ENCODE data around the gene ISOC2.

The ISOC2 gene

DNA sequence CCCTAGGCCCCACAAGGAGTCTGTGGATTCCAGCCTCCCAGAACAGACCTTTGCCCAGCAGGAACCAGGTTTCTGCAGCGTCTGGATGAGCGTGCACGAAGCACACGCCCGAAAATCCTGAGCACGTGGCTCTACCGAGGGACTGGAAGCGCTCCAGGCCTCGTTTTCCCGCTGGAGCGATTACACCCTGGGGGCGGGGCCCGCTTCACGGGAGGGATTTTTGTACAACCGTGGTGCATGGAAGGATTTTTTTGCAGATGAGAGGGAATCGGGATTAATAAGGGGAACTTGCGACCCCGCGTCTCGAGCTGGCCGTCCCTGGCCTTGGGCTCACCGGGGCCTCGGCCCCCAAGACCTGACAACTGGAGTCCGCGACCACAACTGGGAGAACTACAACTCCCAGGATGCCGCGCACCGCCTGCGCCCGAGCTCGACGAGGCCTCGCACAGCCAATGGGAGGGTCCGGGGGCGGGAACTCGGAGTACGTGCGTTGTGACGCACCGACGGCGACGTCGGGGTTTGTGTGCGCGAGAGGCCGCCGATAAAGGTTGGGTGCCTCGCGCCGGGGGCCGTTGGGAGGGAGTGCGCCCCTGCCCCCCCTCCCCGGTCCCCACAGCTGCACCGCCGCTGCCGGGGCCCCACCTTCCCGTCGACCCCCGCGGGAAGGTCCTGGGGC lies 14.8 kb upstream of the ISOC2 start, which contains the start of gene ZNF628:
Gene ZNF628 (plus strand): TSS at position 518 of the 676 bp plus-strand sequence. CDS start 3,294 bp downstream, outside the sequence.
- DNase-seq: peak; percentile 97

DNA sequence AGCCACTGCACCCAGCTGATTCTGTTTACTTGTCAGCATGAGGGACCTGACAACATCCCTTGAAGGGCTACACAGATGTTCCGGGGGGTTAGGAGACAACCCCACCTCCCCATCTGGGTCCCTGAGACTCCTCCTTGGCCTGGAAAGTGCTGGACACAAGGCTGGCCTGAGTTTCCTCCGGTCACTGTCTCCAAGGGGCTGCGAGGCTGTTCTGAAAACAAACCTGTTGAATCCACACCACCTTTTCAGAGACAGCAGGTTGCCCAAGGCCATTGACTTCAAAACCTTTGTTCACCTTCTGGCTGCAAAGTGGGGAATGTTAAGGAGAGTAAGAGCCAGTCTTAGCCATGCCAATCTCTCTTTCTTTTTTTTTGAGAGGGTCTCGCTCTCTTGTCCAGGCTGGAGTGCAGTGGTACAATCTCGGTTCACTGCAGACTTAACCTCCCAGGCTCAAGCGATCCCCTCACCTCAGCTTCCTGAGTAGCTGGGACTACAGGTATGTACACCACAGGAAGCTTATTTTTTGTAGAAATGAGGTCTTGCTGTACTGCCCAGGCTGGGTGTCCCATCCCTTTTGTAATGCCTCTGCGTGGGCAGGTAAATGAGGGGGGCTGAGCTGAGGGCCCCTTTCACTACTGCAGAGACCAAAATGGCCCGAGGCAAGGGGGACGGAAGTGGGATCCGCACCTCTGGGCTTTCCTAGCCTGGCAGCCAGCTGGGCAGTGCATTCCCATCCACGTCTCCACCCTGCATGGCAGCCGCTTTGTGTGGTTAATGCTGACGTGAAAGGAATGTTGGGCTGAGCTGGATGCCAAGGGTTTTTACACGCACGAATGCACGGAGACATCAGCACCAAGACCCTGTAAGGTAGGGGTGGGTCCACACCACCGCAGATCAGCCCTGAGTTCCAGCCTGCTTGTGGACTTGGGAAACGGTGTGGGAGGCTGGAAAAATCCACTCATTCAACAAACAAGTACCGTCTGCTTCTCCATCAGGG lies 13.1 kb upstream of the ISOC2 start:
- no peak for DNase-seq

DNA sequence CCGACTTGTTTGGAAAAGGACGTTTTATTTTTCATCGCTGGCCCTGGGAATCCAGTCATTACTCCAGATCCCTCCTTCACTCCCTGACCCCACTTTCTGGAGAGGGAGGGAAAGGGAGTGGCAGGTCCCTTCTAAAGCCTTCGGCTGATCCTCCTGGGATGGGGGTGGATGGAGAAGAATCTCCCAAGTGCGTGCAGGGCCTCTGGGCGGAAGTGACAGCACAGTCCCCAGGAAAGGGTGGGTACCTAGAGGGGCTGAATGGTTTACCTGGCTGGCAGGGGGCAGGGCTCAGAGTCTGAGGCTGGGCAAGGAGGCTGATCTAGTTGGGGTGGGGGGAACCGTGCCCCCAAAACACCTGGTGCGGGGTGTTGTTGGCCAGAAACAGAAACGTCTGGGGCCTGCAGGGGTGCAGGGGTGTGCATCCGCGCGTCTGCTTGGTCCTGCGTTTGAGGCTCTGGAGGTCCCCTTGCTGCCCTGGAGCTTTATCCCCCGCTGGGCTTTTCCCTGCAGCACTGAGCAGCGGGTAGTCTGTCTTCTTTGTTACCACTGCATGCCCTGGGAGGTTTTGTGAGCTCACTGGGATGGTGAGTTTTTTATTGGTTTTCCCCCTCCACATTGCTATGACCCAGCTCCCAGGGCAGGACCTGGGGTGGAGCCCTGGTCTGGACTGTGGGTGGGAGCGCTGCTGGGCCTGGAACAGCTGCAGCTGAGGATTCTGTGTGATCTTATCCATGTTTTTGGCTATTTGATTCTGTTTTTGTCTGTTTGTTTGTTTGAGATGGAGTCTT lies 12.0 kb upstream of the ISOC2 start:
- DNase-seq: no peak

DNA sequence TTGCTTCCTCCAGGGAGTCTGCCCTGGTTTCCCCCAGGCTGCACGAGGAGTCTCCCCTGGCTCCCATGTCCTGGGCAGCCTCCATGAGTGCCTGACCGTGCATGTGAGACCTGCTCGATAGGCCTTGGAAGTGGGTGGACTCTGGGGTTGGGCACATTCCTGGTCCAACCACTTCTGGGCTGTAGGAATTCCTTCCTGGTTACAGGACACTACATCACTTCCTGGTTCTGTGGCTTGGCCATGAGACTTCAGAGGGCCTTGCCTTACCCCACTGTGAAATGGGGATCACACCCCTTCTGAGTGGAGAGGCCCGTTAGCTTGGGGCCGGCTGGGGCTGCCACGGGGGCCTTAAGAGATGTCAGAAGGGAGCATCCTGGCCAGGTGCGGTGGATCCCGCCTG lies 11.0 kb upstream of the ISOC2 start:
- DNase-seq: no peak

DNA sequence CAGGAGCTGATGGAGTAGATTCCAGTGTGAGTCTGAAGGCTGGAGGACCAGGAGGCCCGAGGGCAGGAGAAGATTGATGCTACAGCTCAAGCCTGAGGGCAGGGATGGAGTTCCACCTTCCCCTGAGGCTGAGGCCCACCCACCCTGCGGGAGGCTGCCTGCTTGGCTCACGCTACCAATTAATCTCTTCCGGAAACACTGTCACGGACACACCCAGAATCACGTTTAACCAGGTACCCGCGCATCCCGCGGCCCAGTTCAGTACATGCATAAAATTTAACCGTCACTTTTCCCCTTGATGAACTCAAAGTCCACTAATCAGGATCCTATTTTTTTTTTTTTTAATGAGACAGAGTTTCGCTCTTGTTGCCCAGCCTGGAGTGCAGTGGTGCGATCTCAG lies 9.8 kb upstream of the ISOC2 start:
- no peak for DNase-seq

DNA sequence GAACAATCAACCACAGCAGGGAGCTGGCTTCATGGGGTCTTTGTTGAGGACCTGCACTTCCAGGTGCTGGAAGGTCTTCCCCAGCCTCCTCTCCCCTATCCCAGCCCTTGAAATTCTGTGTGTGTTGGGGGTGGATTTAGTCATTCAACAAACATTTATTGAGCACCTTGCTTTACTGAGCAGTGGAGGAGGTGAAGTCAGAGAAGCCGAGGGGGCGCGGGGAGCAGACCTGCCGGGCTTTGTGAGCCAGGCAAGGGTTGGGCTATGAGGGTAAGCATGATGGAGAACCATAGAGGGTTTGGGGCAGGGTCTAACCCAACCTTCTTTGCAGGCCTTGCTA lies 6.6 kb upstream of the ISOC2 start:
- no peak for DNase-seq

DNA sequence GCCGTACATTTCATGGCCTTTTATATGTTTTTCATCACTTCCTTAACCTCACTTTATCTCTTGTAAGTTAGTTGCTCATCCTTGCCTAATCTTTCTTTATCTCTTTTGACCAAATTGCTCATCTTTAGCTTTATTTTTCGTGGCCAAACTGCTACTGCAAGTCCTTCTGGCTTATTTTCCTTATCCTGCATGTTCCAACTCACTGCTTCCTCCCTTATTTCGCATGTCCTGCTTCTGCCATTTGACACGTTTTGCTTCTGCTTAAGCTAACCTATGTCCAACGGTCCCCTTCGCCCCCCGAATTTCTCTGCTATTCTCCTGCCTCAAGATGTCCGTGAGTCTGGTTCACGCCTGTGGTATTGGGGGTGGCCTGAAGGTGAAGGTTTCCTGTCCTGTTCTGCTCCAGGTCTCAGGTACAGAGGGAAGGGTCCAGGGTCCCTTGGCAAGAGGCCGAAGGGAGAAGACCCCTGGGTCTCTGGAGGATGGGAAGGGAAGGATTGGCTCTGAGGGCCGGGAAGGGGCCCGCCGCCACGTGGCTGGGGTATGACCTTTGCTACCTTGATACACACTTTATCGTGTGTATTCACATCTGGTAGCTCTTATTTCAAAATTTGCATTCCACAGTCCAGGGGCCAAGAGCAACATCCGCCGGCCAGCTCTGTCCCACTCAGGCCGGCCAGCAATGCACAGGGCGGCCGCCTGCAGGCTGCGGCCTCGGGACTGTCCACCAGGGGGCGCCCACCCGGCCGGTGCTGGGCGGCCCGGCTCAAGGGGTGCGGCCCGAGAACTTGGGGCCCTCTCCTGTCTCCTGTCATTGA lies 6.0 kb upstream of the ISOC2 start:
- no peak for DNase-seq

DNA sequence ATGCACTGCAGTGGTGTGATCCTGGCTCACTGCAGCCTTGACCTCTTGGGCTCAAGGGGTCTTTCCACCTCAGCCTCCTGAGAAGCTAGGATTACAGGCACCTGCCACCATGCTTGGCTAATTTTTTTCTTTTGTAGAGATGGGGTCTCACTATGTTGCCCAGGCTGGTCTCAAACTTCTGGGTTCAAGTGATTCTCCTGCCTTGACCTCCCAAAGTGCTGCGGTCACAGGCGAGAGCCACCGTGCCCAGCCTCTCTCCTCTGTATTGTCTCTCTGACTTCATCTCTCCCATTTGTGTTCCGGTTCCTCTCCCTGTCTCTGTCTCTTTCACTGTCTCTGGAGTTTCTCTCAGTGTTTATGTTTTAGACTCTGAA lies 4.8 kb upstream of the ISOC2 start:
- DNase-seq: no peak

DNA sequence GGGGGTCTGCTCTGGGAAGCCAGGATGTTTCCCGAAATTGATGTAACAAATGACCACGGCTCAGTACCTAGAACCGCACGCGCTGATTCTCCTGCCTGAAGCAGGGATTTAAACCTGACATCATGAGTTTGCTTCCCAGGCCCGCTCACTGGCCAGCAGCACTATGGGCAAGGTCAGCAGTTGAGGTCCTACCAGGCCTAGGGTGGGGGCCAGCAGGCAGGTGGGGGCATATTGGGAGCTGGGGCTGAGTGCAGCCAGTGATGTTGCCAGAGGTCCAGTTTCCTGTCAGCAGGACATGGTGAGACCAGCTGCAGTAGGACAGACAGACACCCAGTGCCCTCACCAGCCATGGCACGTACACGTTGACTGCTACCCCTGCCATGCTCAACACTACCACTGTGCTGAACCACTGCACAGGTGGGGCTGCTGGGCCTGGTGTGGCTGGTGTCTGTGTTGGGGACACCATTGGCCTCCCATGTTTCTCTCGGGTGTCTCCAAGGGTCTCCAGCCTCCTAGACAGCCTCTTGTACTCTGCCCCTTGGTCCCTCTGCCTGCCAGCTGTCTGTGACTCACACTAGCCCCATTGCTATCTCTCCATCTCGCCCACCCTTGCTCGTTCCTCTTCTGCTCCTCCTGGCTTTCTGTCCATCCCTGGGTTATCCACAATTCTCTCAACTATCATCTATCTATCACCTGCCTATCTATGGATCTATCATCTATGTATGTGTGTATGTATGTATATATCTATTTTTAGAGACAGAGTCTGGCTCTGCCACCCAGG lies 4.2 kb upstream of the ISOC2 start:
- no peak for DNase-seq

DNA sequence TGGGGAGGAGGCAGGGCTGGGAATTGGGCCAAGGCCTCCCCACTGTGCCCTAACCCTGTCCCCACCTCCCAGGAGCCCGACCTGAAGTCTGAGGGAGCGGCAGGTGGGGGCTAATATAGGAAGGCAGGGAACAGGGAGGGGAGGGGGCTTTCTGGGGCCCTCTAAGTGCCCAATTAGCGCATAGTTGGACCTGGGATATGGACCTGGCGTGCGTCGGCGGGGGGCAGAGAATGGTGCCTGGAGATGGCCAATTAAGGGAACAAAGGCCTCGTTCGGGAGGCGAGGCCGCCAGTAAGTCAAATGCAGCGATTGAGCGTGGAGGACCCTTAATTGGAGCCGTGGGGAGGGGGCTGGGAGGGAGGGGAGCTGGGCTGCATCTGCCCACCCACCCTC lies 3.2 kb upstream of the ISOC2 start, which contains the start of gene C19orf85:
Gene C19orf85 (minus strand): TSS at position 90 of the 393 bp plus-strand sequence. CDS start 197 bp downstream, outside the sequence.
- no peak for DNase-seq

DNA sequence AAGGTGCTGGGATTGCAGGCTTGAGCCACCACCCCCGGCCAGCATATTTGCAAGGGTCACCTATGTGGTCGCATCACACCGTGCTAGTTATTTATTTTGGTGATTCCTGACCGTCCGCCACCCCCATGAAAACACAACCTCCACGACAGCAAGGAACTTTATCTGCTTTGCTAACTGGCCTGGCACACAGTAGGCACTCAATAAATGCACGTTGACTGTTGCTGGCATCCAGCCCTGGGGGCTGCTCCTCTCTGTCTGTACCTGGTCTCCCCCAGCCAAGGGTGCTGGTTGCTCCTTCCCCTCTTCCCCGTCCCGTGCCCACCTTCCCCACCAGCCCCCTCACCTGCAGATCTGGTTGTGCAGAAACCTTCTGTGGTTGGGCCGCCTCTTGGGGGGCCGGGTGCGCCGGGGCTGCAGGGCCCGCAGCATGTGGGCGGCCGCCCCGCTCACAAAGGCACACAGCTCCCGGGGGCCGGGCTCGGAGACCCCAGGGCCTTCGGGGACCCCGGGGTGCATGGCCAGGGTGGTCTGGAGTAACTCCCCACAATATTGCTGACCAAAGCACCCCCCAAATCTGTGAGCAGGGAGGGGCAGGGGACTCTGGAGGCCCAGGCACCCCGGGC lies 2.7 kb upstream of the ISOC2 start:
- no peak for DNase-seq

DNA sequence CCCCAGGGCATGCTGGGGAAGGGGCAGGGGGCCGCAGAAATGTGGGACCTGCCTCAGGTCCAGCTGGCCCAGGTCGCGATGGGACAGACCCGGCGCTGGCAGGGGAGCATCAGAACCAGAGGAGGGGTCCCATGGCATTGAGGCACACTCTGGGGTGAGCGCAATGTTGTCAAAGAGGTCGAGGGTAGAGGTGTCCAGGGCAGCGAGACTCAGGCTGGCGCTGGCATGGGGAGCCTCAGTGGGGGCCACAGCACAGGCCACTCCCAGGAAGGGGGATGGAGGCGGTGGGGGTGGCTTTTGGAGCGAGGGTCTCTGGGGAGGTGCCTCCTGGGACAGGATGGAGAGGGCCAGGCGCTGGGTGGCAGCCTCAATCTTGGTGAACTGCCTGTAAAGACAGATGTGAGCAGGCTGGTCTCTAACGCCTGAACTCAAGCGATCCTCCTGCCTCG lies 2.2 kb upstream of the ISOC2 start:
- DNase-seq: no peak

DNA sequence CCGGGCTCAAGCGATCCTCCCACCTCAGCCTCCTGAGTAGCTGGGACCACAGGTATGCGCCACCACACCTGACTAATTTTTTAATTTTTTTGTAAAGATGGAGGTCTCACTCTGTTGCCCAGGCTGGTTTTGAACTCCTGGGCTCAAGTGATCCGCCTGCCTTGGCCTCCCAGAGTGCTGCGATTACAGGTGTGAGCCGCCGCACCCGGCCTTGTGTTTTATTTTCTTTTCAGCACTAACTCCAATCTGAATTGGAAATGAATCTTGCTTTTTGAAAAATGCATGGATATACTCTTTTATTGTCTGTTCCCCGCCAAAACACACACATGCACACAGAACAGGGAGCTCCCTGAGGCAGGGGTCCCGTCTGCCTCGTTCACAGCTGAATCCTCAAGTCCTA lies 1.3 kb upstream of the ISOC2 start:
- DNase-seq: no peak

DNA sequence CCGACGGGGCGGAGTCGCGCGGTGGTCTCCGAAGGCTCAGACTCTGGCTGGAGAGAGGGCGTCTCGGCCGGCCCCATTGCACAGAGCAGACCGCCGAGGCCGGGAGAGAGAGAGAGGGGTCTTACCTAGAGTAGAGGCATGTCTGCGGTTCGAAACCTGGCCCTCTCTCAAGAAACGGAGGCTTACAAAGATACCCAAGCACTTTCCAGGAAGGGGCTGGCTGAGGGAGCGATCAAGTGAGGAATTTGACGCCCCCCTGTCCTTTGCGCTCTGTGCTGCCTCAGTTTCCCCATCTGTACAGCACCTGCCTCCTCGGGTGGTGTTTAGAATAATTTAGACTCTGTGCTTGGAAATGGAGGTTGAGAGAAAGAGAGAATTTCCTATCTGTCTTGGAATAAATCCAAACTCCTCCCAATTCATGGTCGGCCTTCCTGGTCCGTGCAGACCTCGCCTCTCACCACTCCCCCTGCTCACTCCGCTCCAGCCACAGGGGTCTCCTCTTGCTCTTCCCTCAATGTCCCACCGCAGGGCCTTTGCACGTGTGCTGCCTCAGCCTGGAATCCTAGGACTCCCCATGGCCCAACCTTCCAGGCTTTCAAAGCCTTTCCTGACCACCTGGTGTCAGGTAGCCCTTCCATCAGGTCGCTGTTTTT lies 658 bp upstream of the ISOC2 start:
- DNase-seq: no peak

DNA sequence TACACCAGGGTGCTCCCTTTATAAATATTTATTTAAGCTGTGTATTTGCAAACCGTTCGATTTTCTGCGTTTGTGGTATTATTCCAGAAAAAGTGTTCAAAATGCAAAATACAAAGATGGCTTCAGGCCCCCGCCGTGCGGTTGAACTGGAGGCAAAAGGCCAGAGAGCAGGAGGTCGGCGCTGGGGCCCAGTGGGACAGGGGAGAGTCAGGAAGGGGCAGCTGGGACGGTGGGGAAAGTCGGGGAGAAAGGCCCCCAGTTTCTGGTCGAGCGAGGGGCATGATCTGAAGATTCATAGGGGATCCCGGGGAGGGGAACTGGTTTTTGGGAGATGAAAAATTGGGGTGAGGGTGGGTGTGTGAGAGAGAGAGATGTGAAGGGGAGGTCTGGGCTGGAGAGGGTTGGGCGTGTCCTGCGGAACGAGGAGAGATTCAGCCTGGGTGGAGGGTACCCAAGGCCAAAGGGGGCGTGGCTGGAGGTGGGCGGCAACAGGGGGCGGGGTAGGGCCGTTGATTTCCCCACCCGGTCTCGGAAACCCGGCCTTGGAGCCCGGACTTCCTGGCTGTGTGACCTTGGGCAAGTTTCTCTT lies 678 bp downstream of the ISOC2 start:
- DNase-seq: peak; percentile 36

DNA sequence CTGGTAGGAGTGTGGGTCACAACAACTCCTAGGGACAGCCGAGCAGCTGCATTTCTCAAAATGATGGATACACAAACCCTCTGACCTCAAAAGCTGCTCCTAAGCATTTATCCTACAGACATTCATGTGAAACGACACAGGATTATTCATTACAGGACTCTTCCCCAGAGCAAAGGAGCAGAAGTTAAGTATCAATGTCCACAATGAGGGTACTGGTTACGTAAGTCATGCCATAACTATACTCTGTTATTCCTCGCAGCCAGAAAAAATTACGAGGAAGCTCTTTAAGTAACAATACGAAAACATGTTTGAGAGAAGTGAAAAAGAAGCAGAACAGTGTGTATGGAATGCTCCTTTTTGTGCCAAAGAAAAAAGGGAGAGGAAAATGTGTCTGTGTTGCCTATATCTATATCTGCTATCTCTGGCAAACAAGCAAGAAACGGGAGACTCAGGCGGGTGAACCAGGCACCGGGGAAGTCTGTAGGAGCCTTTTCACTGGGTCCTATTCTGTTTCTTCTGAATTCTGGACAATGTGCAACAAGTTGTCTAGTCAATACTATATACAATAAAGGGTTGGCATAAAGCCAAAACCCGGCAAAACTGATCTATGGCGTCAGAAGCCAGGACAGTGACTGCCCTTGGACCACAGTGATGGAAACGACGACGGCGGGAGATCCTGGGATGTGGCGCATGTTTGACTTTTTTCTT lies 1.3 kb downstream of the ISOC2 start:
- no peak for DNase-seq

DNA sequence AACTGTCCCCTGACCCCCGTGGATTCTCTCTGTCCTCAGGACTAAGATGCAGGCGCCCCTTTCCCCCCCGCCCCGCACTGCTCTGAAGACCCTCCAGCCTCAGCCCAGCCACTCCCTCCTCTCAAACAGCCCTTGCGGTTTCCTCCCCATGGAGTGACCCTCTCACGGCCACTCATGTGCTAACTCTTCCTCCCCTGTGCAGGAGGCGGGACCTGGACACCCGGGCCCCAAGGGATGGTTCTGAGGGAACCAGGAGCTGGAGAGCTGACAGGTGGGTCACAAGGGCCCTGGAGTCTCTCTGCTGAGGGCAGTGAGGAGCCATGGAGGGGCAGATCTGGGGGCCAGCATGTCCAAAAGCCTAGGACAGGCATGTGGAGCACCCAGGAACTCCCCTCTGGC lies 1.9 kb downstream of the ISOC2 start:
- no peak for DNase-seq

DNA sequence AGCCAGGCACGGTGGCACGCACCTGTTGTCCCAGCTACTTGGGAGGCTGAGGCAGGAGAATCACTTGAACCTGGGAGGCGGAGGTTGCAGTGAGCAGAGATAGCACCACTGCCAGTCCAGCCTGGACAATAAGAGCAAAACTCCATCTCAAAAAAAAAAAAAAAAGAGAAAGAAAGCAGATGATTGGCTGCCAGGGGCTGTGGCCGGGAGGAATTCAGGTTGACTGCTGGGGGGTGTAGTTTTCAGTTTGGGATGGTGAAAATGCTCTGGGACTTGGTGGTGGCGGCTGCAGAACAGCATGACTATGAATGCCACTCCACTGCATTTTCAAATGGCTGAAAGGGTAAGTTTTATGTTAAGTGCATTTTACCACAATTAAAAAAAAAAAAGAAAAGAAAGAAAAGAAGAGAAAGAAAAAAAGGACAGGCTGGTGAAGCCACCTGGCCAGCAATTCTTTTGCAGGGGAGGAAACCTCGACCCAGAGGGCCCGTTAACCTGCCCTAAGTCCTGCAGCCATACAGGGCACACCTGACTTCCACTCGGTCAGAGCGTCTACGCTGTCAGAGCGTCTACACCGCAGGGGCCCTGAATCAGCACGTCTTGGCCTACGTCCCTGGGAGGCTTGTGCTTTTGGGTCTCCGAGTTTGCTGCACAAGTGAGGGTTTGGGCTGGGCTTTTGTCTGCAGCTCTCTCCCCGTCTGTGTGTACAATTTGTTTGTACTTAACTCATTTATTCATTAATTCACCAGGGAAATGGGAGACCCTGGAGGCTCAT lies 3.6 kb downstream of the ISOC2 start:
- no peak for DNase-seq

DNA sequence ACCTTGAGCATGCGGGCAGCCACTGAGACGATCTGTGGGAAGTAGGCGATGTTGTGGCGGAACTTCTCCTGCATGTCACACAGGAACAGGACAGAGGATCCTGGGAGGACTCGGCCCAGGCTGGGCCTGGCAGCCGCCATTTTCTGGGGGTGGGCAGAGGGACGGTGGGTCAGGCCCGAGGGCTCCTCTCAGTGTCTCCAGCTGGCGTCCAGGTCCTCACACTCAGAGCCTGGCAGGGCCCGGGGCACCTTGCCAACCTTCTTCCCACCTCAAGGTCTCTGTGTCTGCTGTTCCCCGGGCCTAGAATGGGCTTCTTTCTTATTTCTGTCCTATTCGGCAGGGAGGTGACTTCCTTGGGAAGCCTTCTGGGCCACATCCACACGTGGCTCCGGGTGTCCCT lies 5.1 kb downstream of the ISOC2 start:
- DNase-seq: no peak
